CD4-positive, alpha-beta T cell (primary cell): Measurements from ENCODE around the gene MYBPH. TPM values are rescaled to one million over a fixed set of nuclear protein-coding genes. Genes with fewer than 3 reads are reported as not detected.

Experiments used
- ATAC-seq: fragments of 200-7000 bp; cut with Tn5 transposase; one replicate; pipeline ENCODE4 v1.10.0; 2022; ENCODE audit warnings: mild to moderate bottlenecking; ENCODE audit not compliant: poor library complexity
- CTCF ChIA-PET: fragments of 350-600 bp; sonication (Branson Sonifier 250); formaldehyde crosslinking; loops from one replicate; lab custom pipeline; 2021; ENCODE audit warnings: antibody characterized with exemption, inconsistent platforms; lab: Charles Lee
- POLR2A ChIA-PET: fragments of 350-600 bp; sonication (Branson Sonifier 250); formaldehyde crosslinking; loops from one replicate; lab custom pipeline; 2021; ENCODE audit warnings: antibody characterized with exemption, inconsistent platforms; lab: Charles Lee
- DNase-seq, 14 experiments: peaks; one replicate each; pipeline ENCODE4 v3.0.0-alpha.2; 2013 to 2020; ENCODE audit warnings: mixed read lengths in 2 of 14
- H3K27ac ChIP-seq, 2 donors: one replicate each; pipeline versions ENCODE4 v1.5.1 to v1.7.0; 2013; ENCODE audit warnings: low read length in 2 of 2, low read depth in 1 of 2, mild to moderate bottlenecking in 1 of 2
- H3K27me3 ChIP-seq, 2 experiments: 1 replicate in 1 of 2; 2 replicates in 1 of 2; pipeline versions ENCODE4 v1.6.1 to v1.7.0; 2013; ENCODE audit warnings: low read length in 2 of 2, control low read depth in 1 of 2, mild to moderate bottlenecking in 1 of 2, moderate library complexity in 1 of 2; ENCODE audit not compliant: insufficient read depth in 2 of 2, control insufficient read depth in 1 of 2
- H3K36me3 ChIP-seq: one replicate; pipeline ENCODE4 v1.6.1; 2013; ENCODE audit warnings: low read length, control low read depth; ENCODE audit not compliant: insufficient read depth
- H3K4me1 ChIP-seq: one replicate; pipeline ENCODE4 v1.6.1; 2013; ENCODE audit warnings: low read length, control low read depth; ENCODE audit not compliant: insufficient read depth
- H3K4me3 ChIP-seq: one replicate; pipeline ENCODE4 v1.5.1; 2013; ENCODE audit warnings: mild to moderate bottlenecking, low read length, moderate library complexity
- H3K9me3 ChIP-seq, 2 experiments: 1 replicate in 1 of 2; 2 replicates in 1 of 2; pipeline versions ENCODE4 v1.6.1 to v1.7.0; 2013; ENCODE audit warnings: low read length in 2 of 2, mild to moderate bottlenecking in 2 of 2, control low read depth in 1 of 2, moderate library complexity in 1 of 2; ENCODE audit not compliant: control insufficient read depth in 1 of 2, insufficient read depth in 1 of 2
- H3K27ac Mint-ChIP-seq: one replicate; pipeline ENCODE4 v1.8.0; 2020; ENCODE audit warnings: mixed read lengths
- H3K27me3 Mint-ChIP-seq: one replicate; pipeline ENCODE4 v1.8.0; 2021; ENCODE audit warnings: mixed read lengths
- H3K36me3 Mint-ChIP-seq: one replicate; pipeline ENCODE4 v1.8.0; 2021; ENCODE audit warnings: low read depth, mixed read lengths
- H3K4me1 Mint-ChIP-seq: one replicate; pipeline ENCODE4 v1.8.0; 2021; ENCODE audit warnings: low read depth, mixed read lengths
- H3K4me3 Mint-ChIP-seq: one replicate; pipeline ENCODE4 v1.8.0; 2020; ENCODE audit warnings: mild to moderate bottlenecking, mixed read lengths
- H3K9me3 Mint-ChIP-seq: one replicate; pipeline ENCODE4 v1.8.0; 2020; ENCODE audit warnings: mixed read lengths
- intact Hi-C, 2 experiments: fragments of 100-400 bp; cut with DNase I in 1 of 2; cut with micrococcal nuclease in 1 of 2; formaldehyde crosslinking; loops; one replicate each; pipeline versions ENCODE4 v1.15.1 to v1.9.0; 2023 to 2025; cut with DNase I, micrococcal nuclease
- total RNA-seq, 174 experiments: library from RNA in 2 of 174; stranded (reverse) in 2 of 174; gene quantifications; one replicate each; pipeline ENCODE4 v1.2.3 and lab custom pipeline; 2021 to 2026
- TF ChIP-seq, protein P1 (sequence below): fragments of 200-600 bp; IDR thresholded peaks from one replicate; pipeline ENCODE4 v1.8.0; 2022; ENCODE audit warnings: antibody characterized with exemption, mild to moderate bottlenecking

The MYBPH gene
- total RNA-seq, 2 experiments from 2014 or later, result not detected

DNA sequence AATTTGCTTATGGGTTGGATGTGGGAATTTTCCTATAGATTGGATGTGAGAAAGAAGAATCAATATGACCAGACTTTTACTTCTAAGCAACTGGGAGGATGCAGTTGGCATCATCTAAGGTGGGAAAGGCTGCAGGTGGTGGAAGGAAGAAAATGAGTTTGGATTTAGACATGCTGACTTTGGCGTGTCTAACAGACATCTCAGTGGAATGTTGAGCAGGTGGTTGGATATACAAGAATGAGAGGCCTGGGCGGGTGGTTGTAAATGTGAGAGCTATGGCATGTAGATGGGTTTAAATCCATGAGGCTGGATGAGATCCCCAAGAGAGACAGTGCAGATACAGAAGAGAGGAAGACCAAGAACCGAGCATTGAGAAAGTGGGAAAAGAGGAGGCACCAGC lies 37.6 kb downstream of the MYBPH start:
- CTCF ChIA-PET, result interaction anchor here (0.6 kb wide), 1 partner anchor 225 kb away, joined by 3 read pairs; no protein-coding TSS in a partner anchor
- ATAC-seq (no peak), DNase-seq (no peak)
- no peak overlapping the region for H3K27ac Mint-ChIP-seq
- peaks cover 0 to under 1% of the 10 kb centered on the region in 2 experiments for H3K27me3 ChIP-seq
- H3K4me3 ChIP-seq, result no peak overlapping the region
- peaks cover 0 to 6% of the 10 kb centered on the region in 2 experiments for H3K9me3 ChIP-seq
- no peaks in the 10 kb centered on the region for H3K36me3 Mint-ChIP-seq
- no peaks in the 10 kb centered on the region for H3K9me3 Mint-ChIP-seq
- intact Hi-C loops, result no loop called here
- no peaks in the 10 kb centered on the region for H3K36me3 ChIP-seq
- peaks cover 6% of the 10 kb centered on the region for H3K4me1 ChIP-seq
- TF ChIP-seq, protein P1, sequence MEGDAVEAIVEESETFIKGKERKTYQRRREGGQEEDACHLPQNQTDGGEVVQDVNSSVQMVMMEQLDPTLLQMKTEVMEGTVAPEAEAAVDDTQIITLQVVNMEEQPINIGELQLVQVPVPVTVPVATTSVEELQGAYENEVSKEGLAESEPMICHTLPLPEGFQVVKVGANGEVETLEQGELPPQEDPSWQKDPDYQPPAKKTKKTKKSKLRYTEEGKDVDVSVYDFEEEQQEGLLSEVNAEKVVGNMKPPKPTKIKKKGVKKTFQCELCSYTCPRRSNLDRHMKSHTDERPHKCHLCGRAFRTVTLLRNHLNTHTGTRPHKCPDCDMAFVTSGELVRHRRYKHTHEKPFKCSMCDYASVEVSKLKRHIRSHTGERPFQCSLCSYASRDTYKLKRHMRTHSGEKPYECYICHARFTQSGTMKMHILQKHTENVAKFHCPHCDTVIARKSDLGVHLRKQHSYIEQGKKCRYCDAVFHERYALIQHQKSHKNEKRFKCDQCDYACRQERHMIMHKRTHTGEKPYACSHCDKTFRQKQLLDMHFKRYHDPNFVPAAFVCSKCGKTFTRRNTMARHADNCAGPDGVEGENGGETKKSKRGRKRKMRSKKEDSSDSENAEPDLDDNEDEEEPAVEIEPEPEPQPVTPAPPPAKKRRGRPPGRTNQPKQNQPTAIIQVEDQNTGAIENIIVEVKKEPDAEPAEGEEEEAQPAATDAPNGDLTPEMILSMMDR, result no peak
- no peak overlapping the region for H3K4me3 Mint-ChIP-seq
- H3K4me1 Mint-ChIP-seq, result no peaks in the 10 kb centered on the region
- POLR2A ChIA-PET, result no interaction called here
- peaks cover 23% of the 10 kb centered on the region for H3K27me3 Mint-ChIP-seq
- H3K27ac ChIP-seq, result no peak overlapping the region

DNA sequence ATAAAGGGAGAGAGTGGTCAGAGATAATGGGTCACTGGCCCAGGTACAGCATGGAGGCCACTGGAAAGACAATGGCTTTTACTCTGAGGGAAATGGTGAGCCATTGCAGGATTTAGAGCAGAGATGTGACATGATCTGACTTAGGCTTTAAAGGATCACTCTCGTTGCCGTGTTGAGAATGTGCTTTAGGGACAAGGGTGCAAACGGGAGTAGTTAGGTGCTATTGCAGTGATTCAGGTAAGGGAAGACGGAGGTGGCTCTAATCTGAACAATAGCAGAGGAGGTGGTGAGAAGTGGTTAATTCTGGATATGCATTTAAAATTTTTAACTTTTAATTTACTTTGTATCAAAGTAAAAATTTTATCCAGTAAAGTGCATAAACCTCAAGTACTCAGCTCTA lies 38.3 kb downstream of the MYBPH start:
- Mint-ChIP-seq H3K27me3 (peaks cover 23% of the 10 kb centered on the region), H3K36me3 (no peaks in the 10 kb centered on the region), H3K27ac (no peak overlapping the region), H3K9me3 (no peaks in the 10 kb centered on the region), H3K4me3 (no peak overlapping the region), H3K4me1 (no peaks in the 10 kb centered on the region)
- intact Hi-C loops, result no loop called here
- DNase-seq (no peak), ATAC-seq (no peak)
- Histone ChIP-seq H3K27me3 (no peaks in the 10 kb centered on the region), H3K9me3 (no peaks in the 10 kb centered on the region), H3K36me3 (no peaks in the 10 kb centered on the region), H3K27ac (no peak overlapping the region), H3K4me1 (peaks cover 6% of the 10 kb centered on the region), H3K4me3 (no peak overlapping the region)
- TF ChIP-seq, protein P1, result no peak
- POLR2A ChIA-PET, result no interaction called here
- CTCF ChIA-PET, result no interaction called here

DNA sequence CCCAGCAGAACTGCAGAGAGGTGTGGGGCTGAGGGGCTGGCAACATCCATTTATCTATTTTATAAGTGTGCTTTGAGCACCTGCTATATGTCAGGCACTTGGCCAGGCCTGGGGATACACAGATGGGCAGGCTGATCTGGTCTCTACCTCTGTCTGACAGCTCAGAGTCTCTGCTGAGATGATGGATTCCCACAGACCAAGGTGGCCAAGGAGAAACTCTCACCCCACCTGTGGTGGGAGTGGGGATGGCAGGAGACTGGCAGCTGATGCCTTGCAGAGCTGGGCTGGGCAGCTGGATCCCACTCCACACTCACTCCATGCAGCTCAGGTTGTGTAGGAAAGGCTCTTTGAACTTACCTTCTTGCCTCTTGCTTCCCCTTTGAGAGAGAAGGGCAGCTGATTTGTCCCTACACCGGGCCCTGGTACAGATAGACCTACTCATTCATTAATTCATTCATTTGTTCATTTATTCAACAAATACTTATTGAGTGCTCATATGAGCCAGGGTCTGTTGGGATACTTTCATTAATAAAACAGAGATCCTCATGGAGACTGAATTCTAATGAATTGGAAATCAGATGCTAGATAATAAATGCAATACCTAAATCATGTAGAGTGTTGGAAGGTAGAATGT lies 39.1 kb downstream of the MYBPH start:
- Histone ChIP-seq H3K27me3 (no peaks in the 10 kb centered on the region), H3K36me3 (no peaks in the 10 kb centered on the region), H3K9me3 (no peaks in the 10 kb centered on the region), H3K4me3 (no peak overlapping the region), H3K27ac (no peak overlapping the region), H3K4me1 (peaks cover 6% of the 10 kb centered on the region)
- Mint-ChIP-seq H3K4me3 (no peak overlapping the region), H3K27me3 (peaks cover 17% of the 10 kb centered on the region), H3K4me1 (no peaks in the 10 kb centered on the region), H3K36me3 (no peaks in the 10 kb centered on the region), H3K9me3 (no peaks in the 10 kb centered on the region), H3K27ac (no peak overlapping the region)
- DNase-seq, result no peak
- CTCF ChIA-PET, result interaction anchor here (0.6 kb wide), 1 partner anchor 746 kb away, joined by 3 read pairs; no protein-coding TSS in a partner anchor
- intact Hi-C loops, result no loop called here
- ATAC-seq, result no peak
- TF ChIP-seq, protein P1, result no peak
- POLR2A ChIA-PET, result no interaction called here
